IPS-NIHi7 (cell line): ENCODE data around the gene PCSK2.

Source experiments
- DNase-seq: peaks from one replicate; pipeline ENCODE4 v3.0.0; 2012; ENCODE audit warnings: mixed read lengths; ENCODE audit errors: extremely low spot score

Gene PCSK2

GRCh38 chr20:17479063-17479657 lies 252.3 kb downstream of the PCSK2 start:
- DNase-seq: no peak

- no peak for DNase-seq
Observed at GRCh38 chr20:17480696-17481095, 253.9 kb downstream of the PCSK2 start.

GRCh38 chr20:17481661-17482060 lies 254.8 kb downstream of the PCSK2 start:
- no peak for DNase-seq

- DNase-seq: no peak
Observed at GRCh38 chr20:17482536-17482935, 255.7 kb downstream of the PCSK2 start.

DNA sequence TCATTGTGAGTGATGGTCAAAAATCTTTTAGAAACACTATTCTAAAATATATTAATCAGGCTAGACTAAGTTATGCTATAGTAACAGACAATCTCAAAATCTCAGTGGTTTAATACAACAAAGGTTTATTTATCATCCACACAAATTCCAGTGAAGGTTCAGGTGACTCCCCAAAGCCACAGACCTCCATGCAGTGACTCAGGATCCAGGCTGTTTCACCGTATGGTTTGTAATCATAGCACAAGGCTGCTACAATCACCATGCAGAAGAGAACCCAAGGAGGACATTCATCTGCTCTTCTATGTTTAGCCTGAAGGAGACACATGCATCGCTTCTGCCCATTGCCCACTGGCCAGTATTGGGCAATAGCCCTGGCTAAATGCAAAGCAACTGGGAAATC lies 258.2 kb downstream of the PCSK2 start:
- DNase-seq: no peak

GRCh38 chr20:17488916-17489600 lies 262.2 kb downstream of the PCSK2 start:
- no peak for DNase-seq

DNA sequence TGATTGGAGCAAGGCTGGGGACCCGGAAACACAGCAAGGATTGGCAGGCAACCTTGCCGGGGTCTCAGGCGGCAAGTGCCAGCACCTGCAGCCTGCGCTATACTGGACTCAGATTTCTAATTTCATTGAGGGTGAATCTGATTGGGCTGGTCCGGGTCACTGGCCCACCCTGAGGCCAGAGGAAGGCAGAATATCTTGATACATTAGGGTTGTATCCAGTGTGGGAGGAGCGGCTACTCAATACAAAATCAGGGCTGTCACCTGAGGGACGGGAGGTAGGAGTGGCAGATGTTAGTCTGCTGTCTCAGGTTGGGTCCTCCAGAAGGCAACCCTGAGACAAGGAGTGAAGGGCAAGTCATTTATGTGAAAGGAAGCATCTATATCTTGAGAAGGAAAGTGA lies 263.7 kb downstream of the PCSK2 start:
- no peak for DNase-seq

DNA sequence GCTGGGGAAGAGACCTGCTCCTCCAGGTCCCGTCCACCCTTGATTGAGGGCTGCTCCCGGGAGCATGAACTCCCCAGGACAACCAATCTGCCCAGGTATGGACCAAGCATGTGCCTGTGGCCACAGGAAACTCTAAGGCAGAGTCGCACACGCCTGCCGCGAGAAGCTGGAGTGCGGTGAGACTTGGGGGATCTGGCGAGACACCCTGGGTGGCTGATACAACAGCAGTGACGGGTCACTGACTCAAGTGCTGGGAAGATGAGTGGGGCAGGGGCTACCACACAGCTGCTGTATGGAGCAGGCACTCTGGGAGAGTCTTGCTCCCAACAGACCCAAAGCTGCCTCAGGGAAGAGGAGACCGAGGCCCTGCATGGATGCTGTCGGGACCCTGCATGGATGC lies 264.2 kb downstream of the PCSK2 start:
- DNase-seq: no peak

GRCh38 chr20:17491488-17491887 lies 264.6 kb downstream of the PCSK2 start:
- no peak for DNase-seq

DNA sequence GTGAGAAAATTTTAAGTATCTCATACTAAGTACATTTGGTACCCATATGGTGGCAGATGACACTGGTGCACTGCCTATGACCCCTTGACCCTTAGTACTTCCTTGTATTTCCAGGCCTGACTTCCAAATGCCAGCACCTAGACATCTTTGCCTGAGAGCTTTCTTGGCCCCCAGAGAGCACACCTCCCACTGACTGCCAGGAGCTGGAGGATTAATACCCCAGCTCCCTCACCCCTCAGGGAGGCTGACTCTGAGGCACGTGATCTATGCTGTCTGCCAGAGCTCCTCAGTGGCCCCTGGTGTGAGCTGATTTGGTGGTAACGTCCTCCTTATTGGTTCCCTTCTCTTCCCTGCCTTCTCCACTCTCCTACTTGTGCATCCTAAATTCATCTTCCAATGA lies 266.3 kb downstream of the PCSK2 start:
- no peak for DNase-seq

- DNase-seq: no peak
Observed at GRCh38 chr20:17494201-17494600, 267.4 kb downstream of the PCSK2 start.

DNA sequence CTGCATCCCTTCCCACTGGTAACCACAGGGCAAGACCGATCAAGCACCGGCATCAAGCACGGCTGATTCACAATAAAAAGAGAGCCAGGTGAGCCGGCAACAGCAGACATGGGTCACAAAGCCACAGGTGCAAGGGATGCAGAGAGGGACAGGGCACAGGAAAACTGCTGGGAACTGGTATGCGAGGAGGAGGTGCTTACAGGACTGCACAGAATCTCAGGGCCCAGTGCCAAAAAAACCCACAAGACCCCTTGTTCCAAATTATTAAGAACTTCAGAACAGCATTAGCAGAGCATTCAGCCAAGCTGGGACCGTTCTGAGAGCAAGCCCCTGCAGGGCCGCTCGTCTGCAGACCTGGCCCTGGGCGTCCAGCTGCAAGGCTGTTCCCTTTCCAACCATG lies 269.0 kb downstream of the PCSK2 start:
- no peak for DNase-seq

GRCh38 chr20:17497821-17498580 lies 271.2 kb downstream of the PCSK2 start:
- DNase-seq: no peak

- no peak for DNase-seq
Observed at GRCh38 chr20:17498641-17499040, 271.8 kb downstream of the PCSK2 start.

GRCh38 chr20:17499041-17499440 lies 272.2 kb downstream of the PCSK2 start:
- DNase-seq: no peak

- DNase-seq: no peak
Observed at GRCh38 chr20:17500271-17500670, 273.4 kb downstream of the PCSK2 start.

- no peak for DNase-seq
Observed at GRCh38 chr20:17500826-17501225, 274.0 kb downstream of the PCSK2 start.

DNA sequence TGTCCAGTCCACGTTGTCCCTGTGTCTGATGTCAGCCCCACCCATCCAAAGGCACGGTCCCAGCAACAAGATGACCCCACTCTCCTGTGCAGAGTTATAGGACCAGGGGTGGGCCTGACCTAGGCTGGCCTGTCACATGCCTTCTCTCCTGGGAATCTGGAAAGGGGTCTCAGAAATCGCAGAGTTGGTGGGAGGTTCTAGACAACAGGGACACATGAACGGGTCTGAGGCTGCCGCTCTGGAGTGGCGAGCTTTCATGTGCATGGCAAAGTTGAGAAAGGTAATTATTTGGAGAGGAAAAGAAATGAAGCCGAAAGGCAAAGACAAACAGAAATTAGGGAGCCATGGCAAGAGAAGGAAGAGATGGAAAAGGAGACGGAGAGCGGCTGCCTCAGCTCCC lies 274.9 kb downstream of the PCSK2 start:
- no peak for DNase-seq

- DNase-seq: no peak
Observed at GRCh38 chr20:17502105-17502504, 275.3 kb downstream of the PCSK2 start.

DNA sequence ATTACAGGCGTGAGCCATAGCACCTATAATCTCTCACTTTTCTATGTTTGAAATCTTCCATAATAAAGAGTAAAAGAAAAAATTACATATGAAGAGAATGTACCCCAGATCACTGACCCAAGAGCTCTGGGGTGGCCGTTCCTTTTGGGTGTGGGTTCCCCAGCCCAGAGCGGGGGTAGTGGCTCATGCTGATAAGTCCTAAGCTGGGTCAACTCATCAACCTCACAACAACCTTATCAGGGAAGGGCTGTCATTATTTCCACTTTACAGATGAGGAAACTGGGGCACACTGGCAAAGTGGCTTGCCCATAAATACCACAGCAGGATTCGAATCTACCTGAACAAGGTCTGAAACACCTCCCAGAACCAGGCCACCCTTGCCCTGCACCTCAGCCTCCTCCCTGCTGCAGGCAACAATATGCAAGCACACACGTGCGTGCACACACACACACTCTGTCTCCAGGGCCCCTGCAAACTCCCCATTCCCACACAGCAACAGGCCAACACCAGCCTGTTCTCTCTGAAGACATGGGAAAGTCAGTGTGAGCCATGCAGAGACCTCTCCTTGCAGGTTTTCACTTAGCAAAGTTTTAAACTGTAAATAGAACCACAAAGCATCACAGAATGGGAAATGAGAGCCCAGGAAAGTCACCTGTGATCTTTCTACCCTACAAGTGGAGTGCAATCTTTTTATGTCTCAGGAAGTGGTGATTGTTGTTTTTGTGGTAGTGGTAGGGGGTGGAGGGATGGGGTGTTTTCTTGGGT lies 276.6 kb downstream of the PCSK2 start:
- DNase-seq: no peak

DNA sequence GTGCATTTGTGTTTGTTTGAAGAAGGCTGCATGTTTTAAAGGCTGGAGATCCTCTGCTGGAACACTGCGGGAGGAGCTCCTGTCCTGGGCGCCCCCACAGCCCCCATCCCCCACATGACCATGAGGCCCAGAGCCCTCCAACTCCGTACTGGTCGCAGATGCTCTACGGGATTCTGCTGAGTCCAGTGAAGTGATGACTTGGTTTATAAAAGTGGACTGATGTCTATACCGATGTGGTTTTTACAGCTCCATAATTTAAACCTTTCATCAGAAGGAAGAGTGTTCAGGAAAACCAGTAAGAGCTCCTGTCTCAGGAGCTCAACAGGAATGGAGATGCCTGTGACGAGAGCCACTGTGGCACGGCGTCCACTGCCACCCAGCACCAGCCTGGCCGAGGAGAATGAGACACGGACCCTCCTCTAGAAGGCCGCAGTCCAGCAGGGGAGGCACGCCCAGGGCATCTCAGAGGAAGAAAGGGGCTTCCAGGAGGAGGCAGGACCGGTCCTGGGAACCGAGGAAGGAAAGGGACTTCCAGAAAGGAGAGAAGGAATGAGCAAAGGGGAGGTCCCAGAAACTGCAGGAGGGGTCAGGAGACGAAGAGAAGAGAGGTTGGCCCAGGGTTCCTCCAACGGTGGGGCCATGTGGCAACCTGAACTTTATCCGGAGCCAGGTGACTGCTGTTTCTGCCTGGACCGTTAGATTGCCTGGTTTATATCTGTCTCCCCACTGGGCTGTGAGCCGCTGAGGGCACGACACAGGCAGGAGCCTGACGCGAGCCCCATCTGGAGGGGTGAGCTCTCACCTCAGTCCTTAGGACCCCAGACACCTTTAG lies 277.4 kb downstream of the PCSK2 start:
- no peak for DNase-seq
